Choroid plexus epithelial cell (primary cell): ENCODE measurements around the gene SERPINB3.
A peak's percentile ranks its signal among the peaks of the same experiment; 100 is the strongest.

Experiments used
- DNase-seq: peaks from one replicate; pipeline ENCODE4 v3.0.0-alpha.2; 2010; ENCODE audit warnings: low read depth
- H3K4me3 ChIP-seq: 2 replicates; pipeline ENCODE4 v1.5.1; 2011; ENCODE audit warnings: low read depth, mild to moderate bottlenecking, control low read depth, low read length, moderate library complexity
- CTCF ChIP-seq: conservative IDR thresholded peaks from 2 replicates; pipeline ENCODE4 v1.5.1; 2011; ENCODE audit warnings: low read depth, mild to moderate bottlenecking, control low read depth, inconsistent platforms, low read length, moderate library complexity

The SERPINB3 gene

GRCh38 chr18:63697097-63697660 lies 35.5 kb upstream of the SERPINB3 start:
- H3K4me3 ChIP-seq = no peak overlapping the region
- peak; percentile 9 for DNase-seq
- TF ChIP-seq CTCF = no peak

GRCh38 chr18:63689064-63689463 lies 27.4 kb upstream of the SERPINB3 start:
- no peak overlapping the region for H3K4me3 ChIP-seq
- no peak for DNase-seq
- TF ChIP-seq CTCF = no peak

GRCh38 chr18:63686871-63687270 lies 25.2 kb upstream of the SERPINB3 start:
- no peak for DNase-seq
- H3K4me3 ChIP-seq = no peak overlapping the region
- TF ChIP-seq CTCF = no peak

- no peak for DNase-seq
- TF ChIP-seq CTCF = no peak
- no peak overlapping the region for H3K4me3 ChIP-seq
Measured at GRCh38 chr18:63684718-63685117, 23.0 kb upstream of the SERPINB3 start.

- TF ChIP-seq CTCF = no peak
- no peak overlapping the region for H3K4me3 ChIP-seq
- no peak for DNase-seq
Measured at GRCh38 chr18:63683890-63684289, 22.2 kb upstream of the SERPINB3 start.

- peak; percentile 96 for DNase-seq
Measured at GRCh38 chr18:63683152-63683551, 21.5 kb upstream of the SERPINB3 start.

More at GRCh38 chr18:63683152-63683551, 21.5 kb upstream of the SERPINB3 start:
- TF ChIP-seq CTCF = no peak
- H3K4me3 ChIP-seq = no peak overlapping the region
